Cardiac muscle cell (in vitro differentiated cells and primary cell): ENCODE results near the gene LSM12. TPM values are rescaled to one million over a fixed set of nuclear protein-coding genes. Genes with fewer than 3 reads are reported as not detected.
A peak's percentile ranks its signal among the peaks of the same experiment; 100 is the strongest.

ENCODE experiments used
- DNase-seq, 2 donors: peaks; one replicate each; pipeline versions ENCODE4 v3.0.0 to v3.0.0-alpha.2; 2010 to 2017; ENCODE audit warnings: low read depth in 1 of 2, low spot score in 1 of 2
- H3K27ac ChIP-seq: fragments of 200-600 bp; sonication (generic); 2 replicates; pipeline ENCODE4 v1.5.1; 2016
- H3K27me3 ChIP-seq: fragments of 200-600 bp; sonication (generic); 2 replicates; pipeline ENCODE4 v1.6.0; 2016; ENCODE audit warnings: control low read depth
- H3K36me3 ChIP-seq: fragments of 200-600 bp; sonication (generic); 2 replicates; pipeline ENCODE4 v1.5.1; 2016; ENCODE audit warnings: control low read depth
- H3K4me1 ChIP-seq: fragments of 200-600 bp; sonication (generic); 2 replicates; pipeline ENCODE4 v1.8.1; 2017; ENCODE audit warnings: low read depth, mild to moderate bottlenecking, mixed run types
- H3K4me3 ChIP-seq: fragments of 200-600 bp; sonication (generic); 2 replicates; pipeline ENCODE4 v1.5.1; 2016; ENCODE audit warnings: mild to moderate bottlenecking
- H3K9me3 ChIP-seq: fragments of 200-600 bp; sonication (generic); 2 replicates; pipeline ENCODE4 v1.5.1; 2017; ENCODE audit warnings: low read depth, mild to moderate bottlenecking, control low read depth
- CTCF ChIP-seq: IDR thresholded peaks from 2 replicates; pipeline ENCODE4 v1.5.1; 2012; ENCODE audit warnings: low read depth, mild to moderate bottlenecking, low read length
- polyA plus RNA-seq: library from polyadenylated mRNA; unstranded; fragments of >200 nt; fragmentation: Nextera tagmentation; extraction: Ambion mirVana; gene quantifications from 2 replicates; pipeline ENCODE4 v1.2.1, GENCODE V29; 2016
- total RNA-seq: library from RNA; depleted of rRNA; stranded (reverse); fragments of >200 nt; gene quantifications from 2 replicates; pipeline ENCODE4 v1.2.3, GENCODE V29; 2016

The LSM12 gene
- total and polyA plus RNA-seq, 2 experiments from 2014 or later = 31.0 to 46.5 TPM

GRCh38 chr17:44085908-44086307, 19.4 kb upstream of the LSM12 start:
- no peak for TF ChIP-seq CTCF

GRCh38 chr17:44084921-44085320, 18.4 kb upstream of the LSM12 start:
- Histone ChIP-seq H3K27ac (peak overlapping the region; percentile 39), H3K4me1 (peaks cover 7% of the 10 kb centered on the region)

More at GRCh38 chr17:44085908-44086307, 19.4 kb upstream of the LSM12 start:
- H3K27me3 ChIP-seq = no peaks in the 10 kb centered on the region
- no peak overlapping the region for H3K4me3 ChIP-seq
- no peak for DNase-seq
- H3K4me1 ChIP-seq = peaks cover 7% of the 10 kb centered on the region
- peaks cover 28% of the 10 kb centered on the region for H3K36me3 ChIP-seq
- H3K9me3 ChIP-seq = no peaks in the 10 kb centered on the region
- H3K27ac ChIP-seq = peak overlapping the region; percentile 72

DNA sequence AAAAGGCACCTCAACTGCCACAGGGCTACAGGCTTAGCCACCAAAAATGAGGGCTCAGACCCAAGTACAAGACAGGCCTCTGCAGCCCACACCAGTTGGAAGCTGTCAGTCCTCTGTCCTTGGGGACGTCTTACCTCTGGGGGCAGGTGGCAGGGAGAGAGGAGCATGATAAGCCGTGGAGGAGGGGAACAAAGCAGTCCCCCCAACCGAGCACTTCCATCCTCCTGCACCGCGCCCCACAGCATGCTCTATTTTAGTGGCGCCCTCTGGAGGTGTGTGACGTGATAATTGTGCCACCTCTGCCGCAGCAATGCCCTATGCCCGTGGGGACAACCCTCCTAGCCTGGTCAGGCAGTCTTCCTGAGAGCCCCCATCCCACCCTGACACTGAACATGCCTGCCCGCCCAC, 17.7 kb upstream of the LSM12 start:
- DNase-seq = no peak
- peaks cover 26% of the 10 kb centered on the region for H3K36me3 ChIP-seq
- TF ChIP-seq CTCF = peak; percentile 27

More at GRCh38 chr17:44084921-44085320, 18.4 kb upstream of the LSM12 start:
- no peak for TF ChIP-seq CTCF
- Histone ChIP-seq H3K36me3 (peaks cover 26% of the 10 kb centered on the region), H3K27me3 (no peaks in the 10 kb centered on the region), H3K4me3 (no peak overlapping the region), H3K9me3 (no peaks in the 10 kb centered on the region)
- no peak for DNase-seq

DNA sequence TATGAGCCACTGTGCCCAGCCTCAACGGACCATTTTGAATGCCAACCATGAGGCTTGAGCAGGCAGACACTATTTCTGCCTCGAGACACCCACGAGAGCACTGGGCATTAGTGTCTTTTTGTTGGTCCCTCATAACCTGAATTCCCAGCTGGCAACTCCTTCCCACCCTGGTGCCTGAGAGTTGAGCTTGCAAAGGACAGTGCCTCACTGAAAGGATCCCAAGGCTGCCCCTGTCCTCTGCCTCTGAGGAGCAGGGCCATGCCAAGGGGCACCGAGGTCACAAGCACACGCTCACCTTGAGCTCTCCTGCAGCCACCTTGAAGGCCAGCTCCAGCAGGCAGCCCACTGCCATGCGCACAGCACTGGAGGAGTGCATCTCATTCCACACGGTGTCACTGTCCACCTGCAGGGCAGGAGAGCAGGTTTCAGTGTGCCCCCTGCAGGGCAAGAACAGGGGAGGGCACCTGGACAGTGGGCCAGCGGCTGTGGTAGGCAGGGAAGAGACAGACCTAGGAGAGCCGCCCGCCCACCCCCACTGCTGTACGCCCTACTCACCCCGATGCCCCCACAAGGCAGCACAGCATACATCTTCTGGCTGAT, 16.9 kb upstream of the LSM12 start:
- H3K36me3 ChIP-seq = peaks cover 28% of the 10 kb centered on the region
- peaks cover 7% of the 10 kb centered on the region for H3K4me1 ChIP-seq
- no peak overlapping the region for H3K27ac ChIP-seq
- DNase-seq = no peak
- TF ChIP-seq CTCF = peak; percentile 11
- no peaks in the 10 kb centered on the region for H3K27me3 ChIP-seq
- no peak overlapping the region for H3K4me3 ChIP-seq
- no peaks in the 10 kb centered on the region for H3K9me3 ChIP-seq

More for the DNA sequence above, 17.7 kb upstream of the LSM12 start:
- no peaks in the 10 kb centered on the region for H3K27me3 ChIP-seq
- H3K4me3 ChIP-seq = no peak overlapping the region
- peaks cover 7% of the 10 kb centered on the region for H3K4me1 ChIP-seq
- H3K9me3 ChIP-seq = no peaks in the 10 kb centered on the region
- H3K27ac ChIP-seq = peak overlapping the region; percentile 39

GRCh38 chr17:44082256-44082927, 15.9 kb upstream of the LSM12 start:
- Histone ChIP-seq H3K4me3 (no peak overlapping the region), H3K27me3 (no peaks in the 10 kb centered on the region), H3K9me3 (no peaks in the 10 kb centered on the region), H3K36me3 (peaks cover 31% of the 10 kb centered on the region), H3K27ac (no peak overlapping the region), H3K4me1 (peaks cover 3% of the 10 kb centered on the region)
- DNase-seq = no peak
- TF ChIP-seq CTCF = no peak
